Measurements from ENCODE around the gene NUB1.

NUB1 gene

DNA sequence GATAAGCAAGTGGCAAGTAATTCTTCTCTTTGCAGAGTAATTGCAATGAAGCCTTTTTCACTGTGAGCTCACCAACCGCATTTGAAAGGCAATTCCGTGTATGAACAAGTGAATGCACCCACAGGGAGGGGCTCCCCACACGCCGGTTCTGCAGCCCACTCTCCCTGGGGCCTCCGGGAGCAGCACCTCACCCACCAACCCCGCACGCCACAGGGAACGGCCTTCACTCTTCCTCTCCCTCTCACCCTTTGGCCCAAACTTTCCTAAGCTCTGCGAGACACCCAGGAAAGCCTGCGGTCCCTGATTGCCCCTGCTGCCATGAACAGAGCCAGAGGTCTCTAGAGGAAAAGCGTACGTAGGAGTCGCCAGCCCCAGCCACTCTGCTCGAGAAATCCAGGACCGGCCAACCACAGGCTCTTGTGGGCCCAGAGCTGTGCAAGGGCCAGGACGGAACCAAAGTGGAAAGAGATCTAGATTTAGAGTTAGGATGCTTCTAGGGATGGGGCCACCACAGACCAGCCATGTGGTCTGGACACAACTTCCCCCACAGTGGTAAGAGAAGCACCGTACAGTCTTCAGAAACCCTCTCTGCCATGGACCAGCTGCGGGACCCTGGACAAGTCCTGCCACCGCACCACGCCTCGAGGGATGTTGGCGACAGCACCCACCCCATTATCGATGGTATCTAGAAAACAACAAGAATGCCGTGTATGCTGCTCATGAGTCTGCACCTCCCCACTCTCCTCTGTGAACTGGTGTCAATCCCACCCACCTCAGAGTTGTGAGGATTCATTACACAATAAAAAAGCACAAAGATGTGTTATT is 64.7 kb downstream of the NUB1 start:
- no peak for DNase-seq

DNA sequence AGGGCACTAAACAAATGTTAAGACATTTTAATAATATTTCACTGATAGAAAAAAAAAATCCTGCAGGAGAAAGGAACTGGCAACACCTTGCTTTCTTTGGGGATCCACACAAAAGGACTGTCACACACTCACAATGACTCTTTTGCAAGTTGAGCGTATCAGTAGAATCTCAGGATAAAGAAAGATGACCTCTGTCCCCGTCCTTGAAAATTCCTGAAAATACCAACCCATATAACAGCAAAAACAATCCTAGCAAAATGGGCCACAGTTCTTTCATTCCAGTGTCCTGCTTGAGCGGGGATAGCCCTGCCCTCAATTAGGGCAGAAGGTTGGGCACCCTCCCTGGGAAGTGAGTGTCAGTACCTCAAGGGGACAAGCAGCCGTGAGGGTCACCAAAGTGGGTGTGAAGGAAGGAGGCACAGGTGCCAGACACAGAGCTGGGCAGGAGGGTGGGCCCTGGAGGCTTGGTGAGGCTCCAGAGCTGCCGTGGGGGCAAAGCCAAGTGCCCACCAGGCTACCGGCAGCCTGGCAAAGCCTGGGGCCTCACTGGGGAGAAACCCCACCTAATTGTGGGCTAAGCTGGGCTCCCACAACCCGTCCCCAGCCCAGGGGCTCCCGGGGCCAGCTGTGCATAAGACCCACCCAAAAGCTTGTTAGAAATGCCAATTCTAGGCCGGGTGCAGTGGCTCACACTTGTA is 65.4 kb downstream of the NUB1 start:
- DNase-seq: no peak

DNA sequence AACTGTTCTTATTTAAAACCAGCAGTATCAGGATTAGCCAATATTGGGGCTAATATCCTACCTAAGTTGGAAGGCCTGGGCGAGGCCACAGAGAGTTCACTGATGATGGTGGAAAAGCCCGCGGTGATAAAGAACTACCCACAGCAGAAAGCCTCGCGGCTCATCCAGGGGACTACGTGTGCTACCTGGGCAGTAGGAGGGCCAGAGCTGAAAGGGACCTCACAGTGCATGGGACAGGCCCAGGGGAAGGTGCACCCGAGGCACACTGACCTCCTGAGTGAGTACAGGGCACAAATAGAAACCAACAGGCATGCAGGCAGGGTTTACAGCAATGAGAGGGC is 66.9 kb downstream of the NUB1 start:
- no peak for DNase-seq

DNA sequence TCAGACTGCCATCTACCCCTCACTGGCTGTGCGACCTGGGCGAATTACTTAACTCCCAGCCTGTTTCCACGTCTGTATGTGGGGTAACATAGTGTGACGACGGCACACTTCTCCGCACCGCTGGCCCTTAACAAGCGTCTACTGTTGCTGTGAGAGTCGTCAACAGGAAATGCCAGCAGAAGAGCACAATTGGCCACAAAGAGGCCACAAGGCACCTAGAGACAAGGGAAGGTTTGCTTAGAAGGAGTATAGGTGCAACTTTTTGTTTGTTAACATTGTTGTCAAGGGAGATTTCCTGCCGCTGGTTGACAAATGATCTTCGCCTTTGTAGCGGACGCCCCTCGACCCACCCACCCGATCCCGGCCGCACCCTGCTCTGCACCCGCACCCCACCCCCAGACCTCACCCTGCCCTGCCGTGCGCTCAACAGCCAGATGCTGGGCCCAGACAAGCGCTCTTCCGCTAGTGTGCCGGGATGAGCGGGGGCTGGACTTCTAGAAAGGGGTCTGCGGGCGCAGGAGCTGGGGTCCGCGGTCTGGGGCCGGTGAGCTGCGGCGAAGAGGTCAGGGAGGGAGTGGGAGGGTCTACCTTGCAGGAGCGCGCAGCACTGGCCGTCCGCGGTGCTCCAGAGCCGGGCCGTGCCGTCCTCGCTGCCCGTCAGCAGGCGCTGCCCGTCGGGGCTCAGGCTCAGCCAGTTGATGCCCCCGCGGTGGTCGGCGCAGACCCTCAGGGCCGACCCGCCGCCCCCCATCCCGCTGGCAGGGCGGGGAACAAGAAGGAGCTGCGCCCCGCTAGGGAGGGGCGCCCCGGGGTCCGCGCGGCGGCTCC is 67.4 kb downstream of the NUB1 start:
- no peak for DNase-seq

DNA sequence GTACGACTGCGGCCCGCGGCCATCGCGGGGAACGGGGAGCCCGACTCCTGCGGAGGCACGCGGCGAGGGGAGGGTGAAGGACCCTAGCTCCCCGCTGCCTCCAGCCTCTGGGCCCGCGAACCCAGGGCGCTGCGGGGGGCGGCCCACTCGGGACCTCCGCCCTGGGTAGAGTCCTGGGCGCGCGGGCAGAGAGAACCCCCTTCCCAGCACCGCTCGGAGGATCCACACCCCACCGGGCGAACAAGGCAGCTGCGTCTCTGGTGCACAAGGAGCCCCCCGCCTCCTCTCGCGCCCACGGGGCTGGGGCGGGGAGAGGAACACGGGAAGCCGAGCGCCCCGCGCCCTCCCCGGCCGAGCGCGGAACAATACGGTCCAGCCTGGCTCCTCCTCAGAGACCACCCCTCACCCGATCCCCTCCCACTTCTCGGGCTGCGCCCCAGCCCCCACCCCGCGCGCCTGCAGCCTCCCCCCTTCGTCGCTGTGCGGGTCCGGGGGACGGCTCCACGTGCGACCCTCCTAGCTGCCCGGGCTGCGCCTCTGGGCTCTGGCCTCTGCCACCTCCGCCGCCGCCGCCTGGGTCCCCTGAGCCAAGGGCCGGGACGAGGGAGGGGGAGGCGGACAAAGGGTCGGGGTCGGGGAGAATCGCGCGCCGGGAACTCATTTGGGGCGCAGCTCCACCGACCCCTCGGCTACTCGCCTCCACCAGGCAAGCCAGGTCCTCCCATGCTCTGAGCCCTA is 68.2 kb downstream of the NUB1 start, which contains the start of gene WDR86:
WDR86 (minus strand) TSS at position 372 of the 738 bp plus-strand sequence. CDS start 449 bp downstream, outside the sequence.
- no peak for DNase-seq

DNA sequence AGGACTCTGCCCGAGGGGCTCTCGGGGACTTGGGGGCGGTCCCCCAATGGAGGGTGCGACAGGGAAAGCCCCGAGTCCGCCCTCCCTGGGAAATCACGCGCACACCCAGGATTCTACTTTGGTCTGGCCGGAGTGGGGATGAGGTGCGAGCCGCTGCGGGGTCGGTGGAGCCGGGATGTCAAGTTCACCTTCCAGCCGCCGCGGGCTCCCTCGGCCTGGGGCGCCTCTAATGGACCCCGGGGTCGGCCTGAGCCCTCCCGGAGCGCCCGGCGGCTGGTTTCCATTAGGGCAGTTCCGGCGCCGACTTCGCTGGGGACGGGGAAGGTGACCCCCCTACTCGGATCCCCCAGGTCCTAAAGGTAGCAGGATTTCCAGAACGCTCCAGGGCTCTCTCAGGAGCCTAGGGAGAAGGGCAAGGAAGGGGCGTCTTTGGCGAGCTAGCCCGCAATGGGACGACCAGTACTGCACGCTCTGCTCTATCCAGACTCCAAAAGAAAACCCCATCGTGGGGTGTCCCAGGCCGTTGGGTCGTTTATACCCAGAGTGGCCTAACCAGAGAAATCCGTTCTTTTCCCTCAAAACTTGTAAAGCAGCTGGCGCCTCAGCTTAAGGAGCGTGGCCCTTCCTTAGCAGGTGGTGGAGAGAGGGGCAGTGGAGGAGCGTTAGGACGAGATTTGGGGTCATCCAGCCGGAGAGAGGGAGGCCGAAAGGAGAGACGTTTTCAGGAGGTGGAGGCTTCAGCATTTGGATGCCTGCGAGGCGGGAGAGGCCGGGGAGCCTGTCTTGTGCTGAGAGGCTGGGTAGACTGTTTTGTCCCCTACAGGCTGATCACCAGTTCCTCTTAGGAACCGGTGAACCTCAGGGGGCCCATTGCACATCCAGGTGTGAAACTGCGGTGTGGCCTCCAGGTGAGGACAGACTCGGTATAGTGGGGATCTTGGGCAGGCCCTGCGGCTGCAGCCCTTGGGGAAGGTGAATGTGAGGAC is 69.1 kb downstream of the NUB1 start:
- no peak for DNase-seq

DNA sequence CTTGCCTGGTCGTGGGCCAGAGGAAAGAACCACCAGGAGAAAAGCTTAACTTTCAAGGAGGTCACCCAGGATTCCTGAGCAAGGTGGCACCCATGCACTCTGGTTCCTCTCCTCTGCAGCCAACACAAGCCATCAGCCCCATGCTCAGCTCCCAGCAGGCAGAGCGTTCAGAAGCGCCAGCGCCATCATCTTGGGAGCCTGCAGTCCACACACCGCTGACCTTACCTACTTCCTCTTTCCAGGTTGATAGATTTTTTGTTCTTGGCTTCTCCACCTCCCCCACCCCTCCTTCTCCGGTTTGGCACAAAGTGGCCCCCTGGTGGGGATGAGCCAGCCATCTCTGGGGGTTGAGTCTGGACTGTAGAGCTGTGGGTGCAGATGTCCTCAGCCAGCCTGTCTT is 69.9 kb downstream of the NUB1 start:
- DNase-seq: no peak

DNA sequence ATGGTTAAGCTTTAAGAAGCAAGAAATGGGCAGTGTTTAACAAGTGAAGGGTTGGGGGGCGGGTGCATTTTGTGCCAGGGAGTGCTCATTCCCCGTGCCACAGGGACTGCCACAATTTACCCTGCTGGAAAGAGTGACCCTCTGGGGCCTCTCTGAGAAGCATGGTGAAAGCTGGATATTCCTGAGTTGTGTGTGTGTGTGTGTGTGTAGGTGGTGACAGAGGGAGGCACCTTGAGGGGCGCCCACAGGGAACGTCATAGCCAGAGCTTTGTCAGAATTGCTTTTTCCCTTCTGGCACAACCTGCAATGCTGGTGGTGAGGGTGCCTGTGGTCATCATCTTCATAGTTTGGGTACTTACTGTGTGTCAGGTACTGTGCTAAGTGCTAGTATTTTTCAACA is 70.7 kb downstream of the NUB1 start:
- DNase-seq: no peak

DNA sequence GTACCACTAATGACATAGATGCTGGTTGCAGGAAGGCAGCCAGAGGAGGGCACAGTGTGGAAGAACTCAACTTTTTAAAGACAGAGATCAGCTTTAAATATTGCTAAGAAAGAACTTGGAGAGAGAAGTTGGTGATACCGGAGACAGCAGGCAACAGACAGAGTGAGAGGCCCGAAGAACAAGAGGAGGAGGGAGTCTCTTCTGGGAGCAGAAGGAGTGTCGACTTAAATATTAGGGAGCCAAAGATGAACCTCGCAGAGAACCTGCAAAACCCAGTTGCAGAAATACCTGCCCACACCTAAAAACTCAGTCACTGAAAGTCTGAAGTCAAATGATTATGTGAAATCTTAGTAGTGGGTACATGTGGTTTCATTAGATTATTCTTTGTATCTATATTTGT is 71.6 kb downstream of the NUB1 start:
- no peak for DNase-seq

DNA sequence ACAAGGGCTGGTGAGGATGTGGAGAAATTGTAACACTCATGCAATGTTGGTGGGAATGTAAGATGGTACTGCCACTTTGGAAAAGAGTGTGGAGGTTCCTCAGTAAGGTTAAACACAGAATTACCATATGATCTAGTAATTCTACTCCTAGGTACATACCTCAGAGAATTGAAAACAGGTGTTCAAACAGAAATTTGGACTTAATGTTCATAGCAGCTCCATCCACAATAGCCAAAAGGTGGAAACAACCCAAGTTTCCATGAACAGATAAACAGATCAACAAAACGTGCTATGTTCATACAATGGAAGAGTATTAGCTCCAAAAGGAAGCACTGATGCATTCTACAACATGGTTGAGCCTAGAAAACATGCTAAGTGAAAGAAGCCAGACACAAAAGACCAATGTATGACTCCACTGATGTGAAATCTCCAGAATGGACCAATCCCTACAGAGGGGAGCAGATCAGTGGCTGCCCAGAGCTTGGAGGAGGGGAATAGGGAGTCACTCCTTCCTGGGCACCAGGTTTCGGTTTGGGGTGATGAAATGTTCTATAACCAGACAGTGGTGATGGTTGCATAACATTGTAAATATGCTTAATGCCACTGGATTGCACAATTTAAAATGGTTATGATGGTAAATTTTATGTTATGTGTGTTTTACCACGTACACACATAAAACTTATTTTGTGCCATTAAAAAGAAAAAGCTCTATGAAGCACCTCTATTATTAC is 73.9 kb downstream of the NUB1 start:
- no peak for DNase-seq

DNA sequence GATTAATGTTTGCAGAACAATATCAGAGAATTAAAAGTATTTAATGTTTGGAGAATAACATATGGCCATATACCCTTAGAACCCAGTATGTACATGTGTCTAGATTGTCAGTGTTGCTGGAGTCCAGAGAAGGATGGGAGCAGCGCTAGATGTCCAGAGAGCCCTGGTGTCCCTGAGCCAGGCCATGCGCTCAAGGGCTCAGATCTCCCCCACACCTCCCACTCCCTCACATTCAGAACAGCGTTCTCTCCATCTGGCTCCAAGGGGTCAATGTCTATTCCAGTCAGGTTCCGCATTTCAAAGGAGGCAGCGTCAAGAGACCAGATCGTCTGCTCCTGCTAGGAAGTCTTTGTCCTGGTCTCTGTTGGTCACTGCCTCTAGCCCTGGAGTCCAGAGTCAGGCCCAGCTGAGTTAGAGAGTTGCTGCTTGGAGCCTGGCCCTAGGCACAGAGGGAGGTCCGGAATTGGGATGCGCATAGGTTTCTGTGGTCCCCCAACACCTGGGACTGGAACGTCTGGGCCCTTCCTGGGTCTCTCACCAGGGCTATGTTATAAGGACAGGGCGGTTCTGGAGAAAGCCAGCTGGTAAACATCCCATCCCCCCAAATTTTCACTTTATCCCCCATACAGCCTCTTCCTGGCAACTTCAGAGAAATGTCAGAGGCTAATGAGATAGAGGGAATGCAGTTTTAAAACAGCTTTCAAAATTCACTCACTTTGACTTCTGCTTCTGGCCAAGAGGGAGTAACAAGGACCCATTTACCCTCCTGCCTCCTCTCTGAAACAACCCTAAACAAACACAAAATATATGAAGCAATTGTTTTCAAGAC is 74.7 kb downstream of the NUB1 start:
- no peak for DNase-seq

DNA sequence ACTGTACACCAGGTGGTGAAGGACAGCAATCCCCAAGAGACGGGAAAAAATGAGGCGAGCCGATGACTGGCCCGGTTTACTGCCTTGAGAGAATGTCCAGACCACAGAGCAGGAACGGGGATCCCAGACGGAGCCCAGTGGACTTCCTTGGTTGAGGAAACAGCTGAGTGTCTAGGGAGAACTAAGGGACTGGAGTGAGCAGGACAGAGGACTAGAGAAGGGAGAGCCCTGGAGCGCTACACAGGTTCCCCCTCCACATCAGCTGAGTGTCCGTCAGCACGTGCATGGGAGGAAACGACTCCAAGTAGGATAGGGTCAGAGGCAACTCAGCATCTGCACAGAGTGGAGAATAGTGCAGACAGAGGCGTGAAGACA is 75.3 kb downstream of the NUB1 start:
- DNase-seq: no peak

DNA sequence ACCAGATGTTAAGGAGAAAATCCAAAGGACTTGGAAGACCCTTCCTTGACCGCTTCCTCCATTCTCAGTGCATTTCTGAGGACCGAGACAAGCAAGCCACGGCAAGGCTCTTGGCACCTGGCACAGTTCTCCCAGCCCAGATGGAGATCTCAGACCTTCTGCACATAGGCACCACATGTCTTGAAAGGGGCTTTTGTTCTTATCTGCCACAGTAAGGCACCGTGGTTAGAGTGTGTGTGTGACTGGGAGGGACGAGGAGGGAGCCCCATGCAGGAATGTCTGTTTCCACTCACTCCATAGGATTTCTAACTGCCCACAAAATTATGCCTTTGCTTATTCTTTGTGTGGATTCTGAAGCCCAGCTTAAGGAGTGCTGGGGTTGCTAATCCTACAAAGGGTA is 78.5 kb downstream of the NUB1 start:
- DNase-seq: no peak

DNA sequence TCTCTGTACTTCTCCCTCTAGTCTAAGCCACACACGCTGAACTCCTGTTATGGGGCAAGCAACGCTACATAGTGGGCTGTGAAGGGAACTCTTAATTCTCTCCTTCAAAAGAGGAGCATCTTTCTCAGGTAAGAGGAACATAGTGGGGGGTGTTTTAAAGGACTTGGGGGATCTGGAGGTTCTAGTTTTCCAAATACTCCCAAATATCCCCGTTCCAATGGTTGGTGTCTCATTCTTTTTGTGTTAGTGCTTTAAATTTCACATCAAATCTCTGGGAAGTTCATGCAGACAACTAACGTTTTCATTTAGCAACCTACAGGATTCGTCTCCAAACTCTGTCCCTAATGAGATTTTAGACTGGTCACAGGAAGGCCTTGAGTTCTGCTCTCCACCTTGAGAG is 80.6 kb downstream of the NUB1 start:
- DNase-seq: no peak

DNA sequence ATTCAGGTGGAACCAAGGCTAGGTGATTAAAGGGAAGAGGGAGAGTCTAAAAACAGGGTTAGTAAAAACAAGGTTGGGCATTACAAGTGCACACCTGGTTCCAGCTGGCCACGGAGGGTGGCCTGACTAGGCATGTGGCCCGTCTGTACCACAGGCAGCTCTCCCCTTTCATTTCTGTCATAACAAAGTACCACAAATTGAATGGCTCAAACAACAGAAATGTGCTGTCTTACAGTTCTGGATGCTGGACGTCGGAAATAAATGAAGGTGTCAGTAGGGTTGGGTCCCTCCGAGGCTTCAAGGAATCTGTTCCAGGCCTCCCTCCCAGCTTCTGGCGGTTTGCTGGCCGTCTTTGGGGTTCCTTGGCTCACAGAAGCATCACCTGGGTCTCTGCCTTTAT is 81.6 kb downstream of the NUB1 start:
- DNase-seq: no peak

DNA sequence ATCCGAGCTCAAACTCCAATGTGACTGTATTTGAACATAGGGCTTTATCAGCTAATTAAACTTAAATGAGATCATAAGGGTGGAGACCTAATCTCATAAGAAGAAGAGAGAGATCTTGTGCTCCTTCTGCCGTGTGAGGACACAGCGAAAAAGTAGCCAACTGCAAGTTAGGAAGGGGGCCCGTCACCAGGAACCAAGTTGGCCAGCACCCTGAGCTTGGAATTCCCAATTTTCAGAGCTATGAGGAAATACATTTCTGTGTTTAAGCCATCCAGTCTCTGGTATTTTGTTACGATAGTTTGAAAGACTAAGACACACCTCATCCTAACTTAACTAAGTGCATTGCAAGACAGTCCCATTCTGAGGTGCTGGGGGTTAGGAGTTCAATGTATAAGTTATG is 82.3 kb downstream of the NUB1 start:
- no peak for DNase-seq

DNA sequence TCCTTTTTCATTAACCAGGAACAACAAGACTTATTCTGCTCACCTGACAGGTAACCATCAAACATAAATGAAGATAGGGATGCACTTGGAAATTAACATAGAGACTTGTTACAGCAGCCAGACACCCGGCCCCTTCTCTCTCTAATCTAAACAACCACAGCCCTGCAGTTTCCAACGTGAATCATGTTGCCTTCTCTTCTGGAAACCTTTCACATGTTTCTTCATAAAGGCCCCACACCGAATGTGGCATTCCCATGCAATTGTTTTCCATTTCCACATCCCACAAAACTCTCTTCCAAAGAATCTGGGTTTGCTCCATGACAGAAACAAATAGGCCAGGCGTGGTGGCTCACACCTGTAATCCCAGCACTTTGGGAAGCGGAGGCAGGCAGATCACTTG is 83.2 kb downstream of the NUB1 start:
- DNase-seq: no peak

DNA sequence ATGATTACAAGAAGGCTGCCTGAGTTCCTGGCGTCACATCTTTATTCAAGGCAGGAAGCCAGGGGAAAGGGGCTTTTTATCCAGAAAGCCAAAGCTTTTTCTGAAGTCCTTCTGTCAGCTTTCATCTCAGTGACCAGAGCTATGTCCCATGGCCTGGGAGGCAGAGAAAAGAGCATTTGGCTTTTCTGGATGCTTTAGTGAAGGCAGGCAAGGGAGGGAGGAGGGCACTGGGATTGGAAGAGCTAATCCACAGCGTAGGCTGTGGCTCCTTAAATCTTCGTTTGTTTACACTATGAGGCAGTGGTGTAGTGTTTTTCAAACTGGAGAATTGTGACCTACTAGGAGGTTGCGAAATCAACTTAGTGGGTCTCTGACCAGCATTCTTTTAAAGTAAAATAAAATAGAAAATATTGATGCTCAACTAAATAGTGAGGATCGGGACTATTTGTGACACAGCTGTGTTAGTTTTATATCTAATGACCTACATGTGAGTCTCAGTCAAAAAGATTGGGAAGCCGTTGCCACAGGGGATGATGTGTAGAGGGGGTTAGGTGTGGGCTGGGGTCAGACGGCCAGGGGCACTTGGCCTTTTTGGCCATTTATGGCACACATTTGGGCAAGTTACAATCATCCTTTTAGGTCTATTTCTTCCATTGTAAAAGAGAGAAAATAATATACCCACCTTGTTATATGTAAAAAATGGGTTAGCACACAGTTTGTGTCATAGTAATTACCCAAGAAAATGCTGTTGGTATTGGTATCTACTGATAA is 84.2 kb downstream of the NUB1 start:
- no peak for DNase-seq

DNA sequence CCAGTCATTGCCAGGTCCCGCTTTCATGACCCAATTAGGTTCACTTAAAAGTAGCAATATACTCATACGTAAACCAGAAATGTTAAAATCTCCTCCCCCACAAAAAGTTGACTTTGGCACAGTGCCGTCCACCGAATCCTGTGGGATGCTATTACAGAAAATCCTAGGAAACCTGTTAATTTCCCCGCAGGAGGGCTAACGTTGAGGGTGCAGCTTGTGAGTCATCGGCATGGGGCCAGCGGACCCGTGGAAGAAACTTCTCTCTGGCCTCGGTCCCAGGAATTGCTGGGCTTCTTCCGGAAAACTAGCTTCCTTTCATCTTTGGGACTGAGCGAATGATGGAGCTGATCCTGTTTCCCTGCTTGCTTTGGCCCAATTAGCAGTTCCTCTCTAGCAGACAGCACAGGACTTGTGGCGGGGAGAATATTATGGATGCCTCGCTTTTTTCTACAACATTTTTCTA is 84.9 kb downstream of the NUB1 start:
- no peak for DNase-seq

Data from stimulated activated CD4-positive, alpha-beta T cell treated with anti-CD3 and anti-CD28 coated beads, Interleukin-12 subunit alpha, Interleukin-12 subunit beta, amount 100 ng/mL, for 4 hours (primary cell).